NB4 (cell line): ENCODE measurements around the gene STING1.

ENCODE experiments used
- MYC ChIP-seq: IDR thresholded peaks from 2 replicates; pipeline ENCODE4 v1.6.1; 2011; ENCODE audit warnings: low read depth, low read length
- POLR2A ChIP-seq: IDR thresholded peaks from 2 replicates; pipeline ENCODE4 v1.6.1; 2011; ENCODE audit warnings: mild to moderate bottlenecking; ENCODE audit not compliant: insufficient read length; ENCODE audit errors: extremely low read depth
- TF ChIP-seq, protein P1 (sequence below): IDR thresholded peaks from one replicate; pipeline ENCODE4 v1.5.1; 2012; ENCODE audit warnings: low read depth, low read length
- TF ChIP-seq, protein P2 (sequence below): IDR thresholded peaks from 2 replicates; pipeline ENCODE4 v1.6.1; 2011; ENCODE audit warnings: low read depth, low read length

DNA sequence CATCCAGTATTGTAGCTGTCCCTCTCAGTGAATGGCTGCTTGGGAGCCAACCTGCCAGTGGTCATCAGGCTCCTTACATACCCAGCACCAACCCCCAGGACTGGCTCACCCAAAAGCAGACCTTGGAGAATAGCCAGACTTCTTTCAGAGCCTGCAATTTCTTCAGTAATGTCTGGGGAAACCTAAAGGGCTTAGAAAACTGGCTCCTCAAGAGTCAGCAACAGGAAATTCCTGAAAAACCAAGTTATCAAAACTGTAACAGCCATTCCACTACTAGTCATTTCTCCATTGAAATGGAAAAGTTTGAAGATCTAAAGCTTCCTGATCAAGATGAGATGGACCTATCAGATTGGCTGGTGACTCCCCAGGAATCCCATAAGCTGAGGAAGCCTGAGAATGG is 12.3 kb upstream of the STING1 start:
- TF ChIP-seq, protein P1, sequence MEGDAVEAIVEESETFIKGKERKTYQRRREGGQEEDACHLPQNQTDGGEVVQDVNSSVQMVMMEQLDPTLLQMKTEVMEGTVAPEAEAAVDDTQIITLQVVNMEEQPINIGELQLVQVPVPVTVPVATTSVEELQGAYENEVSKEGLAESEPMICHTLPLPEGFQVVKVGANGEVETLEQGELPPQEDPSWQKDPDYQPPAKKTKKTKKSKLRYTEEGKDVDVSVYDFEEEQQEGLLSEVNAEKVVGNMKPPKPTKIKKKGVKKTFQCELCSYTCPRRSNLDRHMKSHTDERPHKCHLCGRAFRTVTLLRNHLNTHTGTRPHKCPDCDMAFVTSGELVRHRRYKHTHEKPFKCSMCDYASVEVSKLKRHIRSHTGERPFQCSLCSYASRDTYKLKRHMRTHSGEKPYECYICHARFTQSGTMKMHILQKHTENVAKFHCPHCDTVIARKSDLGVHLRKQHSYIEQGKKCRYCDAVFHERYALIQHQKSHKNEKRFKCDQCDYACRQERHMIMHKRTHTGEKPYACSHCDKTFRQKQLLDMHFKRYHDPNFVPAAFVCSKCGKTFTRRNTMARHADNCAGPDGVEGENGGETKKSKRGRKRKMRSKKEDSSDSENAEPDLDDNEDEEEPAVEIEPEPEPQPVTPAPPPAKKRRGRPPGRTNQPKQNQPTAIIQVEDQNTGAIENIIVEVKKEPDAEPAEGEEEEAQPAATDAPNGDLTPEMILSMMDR, result no peak
- no peak for TF ChIP-seq POLR2A
- TF ChIP-seq, protein P2, sequence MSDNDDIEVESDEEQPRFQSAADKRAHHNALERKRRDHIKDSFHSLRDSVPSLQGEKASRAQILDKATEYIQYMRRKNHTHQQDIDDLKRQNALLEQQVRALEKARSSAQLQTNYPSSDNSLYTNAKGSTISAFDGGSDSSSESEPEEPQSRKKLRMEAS, result no peak
- TF ChIP-seq MYC, result no peak
